NB4 (cell line): Measurements from ENCODE around the gene CPEB4.

Experiments used
- CTCF ChIP-seq: IDR thresholded peaks from one replicate; pipeline ENCODE4 v1.5.1; 2012; ENCODE audit warnings: low read depth, low read length
- MYC ChIP-seq: IDR thresholded peaks from 2 replicates; pipeline ENCODE4 v1.6.1; 2011; ENCODE audit warnings: low read depth, low read length
- POLR2A ChIP-seq: IDR thresholded peaks from 2 replicates; pipeline ENCODE4 v1.6.1; 2011; ENCODE audit warnings: mild to moderate bottlenecking; ENCODE audit not compliant: insufficient read length; ENCODE audit errors: extremely low read depth
- TF ChIP-seq, protein P1 (sequence below): IDR thresholded peaks from 2 replicates; pipeline ENCODE4 v1.6.1; 2011; ENCODE audit warnings: low read depth, low read length

DNA sequence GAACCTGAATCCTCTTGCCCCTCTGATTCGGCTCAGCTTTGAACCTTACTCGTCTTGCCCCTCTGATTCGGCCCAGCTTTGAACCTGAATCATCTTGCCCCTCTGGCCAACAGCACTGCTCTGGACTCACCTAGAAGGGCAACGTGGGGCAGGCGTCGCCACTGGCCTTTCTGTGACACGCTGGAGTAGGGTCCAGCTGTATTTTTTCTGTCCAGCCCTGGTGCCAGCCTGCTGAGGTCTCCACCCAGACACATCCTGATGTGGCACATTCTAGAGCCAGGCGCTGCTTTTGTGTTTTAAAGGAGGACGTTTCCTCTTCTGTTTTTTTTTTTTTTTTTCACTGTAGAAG lies 15.2 kb upstream of the CPEB4 start:
- no peak for TF ChIP-seq CTCF
- no peak for TF ChIP-seq MYC
- TF ChIP-seq, protein P1, sequence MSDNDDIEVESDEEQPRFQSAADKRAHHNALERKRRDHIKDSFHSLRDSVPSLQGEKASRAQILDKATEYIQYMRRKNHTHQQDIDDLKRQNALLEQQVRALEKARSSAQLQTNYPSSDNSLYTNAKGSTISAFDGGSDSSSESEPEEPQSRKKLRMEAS: no peak
- no peak for TF ChIP-seq POLR2A
